Measurements from ENCODE around the gene ARHGEF18. TPM values are rescaled to one million over a fixed set of nuclear protein-coding genes. Genes with fewer than 3 reads are reported as not detected.

ARHGEF18 gene
- total and polyA plus RNA-seq, 2 donors (not counting 1 experiment from before 2014, with no cell fraction given) = 74.0 to 94.9 TPM

DNA sequence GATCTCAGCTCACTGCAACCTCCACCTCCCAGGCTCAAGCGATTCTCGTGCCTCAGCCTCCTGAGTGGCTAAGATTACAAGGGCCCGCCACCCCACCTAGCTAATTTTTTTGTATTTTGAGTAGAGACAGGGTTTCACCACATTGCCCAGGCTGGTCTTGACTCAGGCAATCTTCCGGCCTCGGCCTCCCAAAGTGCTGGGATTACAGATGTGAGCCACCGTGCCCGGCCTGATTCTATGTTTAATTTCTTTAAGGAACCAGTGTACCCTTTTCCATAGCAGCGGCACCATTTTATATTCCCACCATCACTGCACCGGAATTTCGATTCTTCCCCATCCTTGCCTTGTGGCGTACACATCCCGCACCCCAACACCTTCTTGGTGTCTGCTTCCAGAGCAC lies 36.8 kb upstream of the ARHGEF18 start:
- DNase-seq (no peak), ATAC-seq (ENCODE audit: low read depth) (no peak)
- ChIA-PET POLR2A (interaction anchor here (0.6 kb wide), 1 partner anchor 168 kb away, joined by 4 read pairs; no protein-coding TSS in a partner anchor), CTCF (no interaction called here)
- peaks cover 2% of the 10 kb centered on the region for H3K9me3 Mint-ChIP-seq (ENCODE audit: insufficient read depth)
- no peak overlapping the region for H3K27ac Mint-ChIP-seq
- Histone ChIP-seq H3K9me3 (ENCODE audit: control extremely low read depth in 1 of 3, control insufficient read depth in 2 of 3, insufficient read depth in 1 of 3, low read length in 2 of 3) (no peaks in the 10 kb centered on the region), H3K36me3 (replicated peaks in 1 of 2; ENCODE audit: control extremely low read depth in 1 of 2, control insufficient read depth in 1 of 2, extremely low read depth in 1 of 2, insufficient read depth in 2 of 2, low read length in 1 of 2) (no peaks in the 10 kb centered on the region), H3K4me1 (ENCODE audit: control insufficient read depth in 2 of 2, insufficient read depth in 2 of 2, low read length in 2 of 2) (no peaks in the 10 kb centered on the region), H3K4me2 (replicated peaks; ENCODE audit: low read depth, low read length, poor library complexity, severe bottlenecking) (no peak overlapping the region), H3K27ac (ENCODE audit: low read length in 2 of 2) (no peak overlapping the region), H3K79me2 (ENCODE audit: control insufficient read depth, insufficient read depth, low read length) (no peaks in the 10 kb centered on the region), H3K27me3 (replicated peaks in 1 of 4; ENCODE audit: control extremely low read depth in 1 of 4, control insufficient read depth in 3 of 4, insufficient read depth in 4 of 4, low read length in 3 of 4) (no peaks in the 10 kb centered on the region), H3K9ac (ENCODE audit: low read length) (no peak overlapping the region), H2AFZ (ENCODE audit: insufficient read depth, low read depth, low read length, poor library complexity, severe bottlenecking) (no peak overlapping the region), H3K4me3 (ENCODE audit: control extremely low read depth in 1 of 5, extremely low read depth in 1 of 5, insufficient read depth in 1 of 5, low read depth in 2 of 5, low read length in 4 of 5) (no peak overlapping the region), H4K20me1 (ENCODE audit: control insufficient read depth, insufficient read depth, low read length, poor library complexity, severe bottlenecking) (no peaks in the 10 kb centered on the region)
- no peaks in the 10 kb centered on the region for H3K4me1 Mint-ChIP-seq
- intact Hi-C loops (cut with micrococcal nuclease) = no loop called here
- TF ChIP-seq EZH2 (IDR thresholded peaks at IDR 0.05; ENCODE audit: borderline replicate concordance, insufficient read depth, low read depth, low read length, poor library complexity, severe bottlenecking) (no peak), CTCF (IDR thresholded peaks at IDR 0.05) (no peak)
- no peak overlapping the region for H3K4me3 Mint-ChIP-seq
- WGBS (ENCODE audit: insufficient coverage) = 98% methylated on average over 9 of the region's 12 CpGs
- no peaks in the 10 kb centered on the region for H3K27me3 Mint-ChIP-seq

- Histone ChIP-seq H2AFZ (ENCODE audit: insufficient read depth, low read depth, low read length, poor library complexity, severe bottlenecking) (no peak overlapping the region), H3K36me3 (replicated peaks in 1 of 2; ENCODE audit: control extremely low read depth in 1 of 2, control insufficient read depth in 1 of 2, extremely low read depth in 1 of 2, insufficient read depth in 2 of 2, low read length in 1 of 2) (no peaks in the 10 kb centered on the region), H3K27ac (ENCODE audit: low read length in 2 of 2) (no peak overlapping the region), H3K4me1 (ENCODE audit: control insufficient read depth in 2 of 2, insufficient read depth in 2 of 2, low read length in 2 of 2) (no peaks in the 10 kb centered on the region), H3K4me2 (replicated peaks; ENCODE audit: low read depth, low read length, poor library complexity, severe bottlenecking) (no peak overlapping the region), H3K9me3 (ENCODE audit: control extremely low read depth in 1 of 3, control insufficient read depth in 2 of 3, insufficient read depth in 1 of 3, low read length in 2 of 3) (peaks cover 0 to 3% (median 0%) of the 10 kb centered on the region in 3 donors), H3K4me3 (ENCODE audit: control extremely low read depth in 1 of 5, extremely low read depth in 1 of 5, insufficient read depth in 1 of 5, low read depth in 2 of 5, low read length in 4 of 5) (no peak overlapping the region), H4K20me1 (ENCODE audit: control insufficient read depth, insufficient read depth, low read length, poor library complexity, severe bottlenecking) (no peaks in the 10 kb centered on the region), H3K79me2 (ENCODE audit: control insufficient read depth, insufficient read depth, low read length) (no peaks in the 10 kb centered on the region), H3K9ac (ENCODE audit: low read length) (no peak overlapping the region), H3K27me3 (replicated peaks in 1 of 4; ENCODE audit: control extremely low read depth in 1 of 4, control insufficient read depth in 3 of 4, insufficient read depth in 4 of 4, low read length in 3 of 4) (no peaks in the 10 kb centered on the region)
- WGBS (ENCODE audit: insufficient coverage) = 91% methylated on average over 6 of the region's 7 CpGs
- CTCF ChIA-PET = no interaction called here
- TF ChIP-seq EZH2 (IDR thresholded peaks at IDR 0.05; ENCODE audit: borderline replicate concordance, insufficient read depth, low read depth, low read length, poor library complexity, severe bottlenecking) (no peak), CTCF (IDR thresholded peaks at IDR 0.05) (no peak)
- no peak overlapping the region for H3K4me3 Mint-ChIP-seq
- H3K9me3 Mint-ChIP-seq (ENCODE audit: insufficient read depth) = peaks cover 2% of the 10 kb centered on the region
- intact Hi-C loops (cut with micrococcal nuclease) = no loop called here
- no peaks in the 10 kb centered on the region for H3K27me3 Mint-ChIP-seq
- POLR2A ChIA-PET = interaction anchor here (0.6 kb wide), 1 partner anchor 168 kb away, joined by 4 read pairs; no protein-coding TSS in a partner anchor
- no peak for ATAC-seq (ENCODE audit: low read depth)
- DNase-seq = no peak
- H3K4me1 Mint-ChIP-seq = no peaks in the 10 kb centered on the region
- H3K27ac Mint-ChIP-seq = no peak overlapping the region
Observed at GRCh38 chr19:7312816-7313215, 35.9 kb upstream of the ARHGEF18 start.

Measured in B cell (primary cell).